Activated T-helper 2 cell treated with anti-CD3 and anti-CD28 coated beads, Interferon-gamma antibody, Interleukin-2, Interleukin-4, amounts not matched to agents 10 μg/mL and 5 μg/mL and 100 μg/mL, durations not matched to agents 14 hours and 24 hours and 36 hours (primary cell): ENCODE data around the gene PDK2. TPM values are rescaled to one million over a fixed set of nuclear protein-coding genes. Genes with fewer than 3 reads are reported as not detected.
A peak's percentile ranks its signal among the peaks of the same experiment; 100 is the strongest.

ENCODE experiments used
- DNase-seq: peaks from one replicate; pipeline ENCODE4 v3.0.0; 2021; ENCODE audit warnings: low spot score
- H3K27ac Mint-ChIP-seq: one replicate; pipeline ENCODE4 v1.8.0; 2021; ENCODE audit warnings: mixed read lengths
- H3K27me3 Mint-ChIP-seq: one replicate; pipeline ENCODE4 v1.8.0; 2021; ENCODE audit warnings: low read depth, mixed read lengths
- H3K36me3 Mint-ChIP-seq: one replicate; pipeline ENCODE4 v1.8.0; 2021; ENCODE audit warnings: low read depth, mixed read lengths
- H3K4me1 Mint-ChIP-seq: one replicate; pipeline ENCODE4 v1.8.0; 2021; ENCODE audit warnings: low read depth, mixed read lengths
- H3K4me3 Mint-ChIP-seq: one replicate; pipeline ENCODE4 v1.8.0; 2021; ENCODE audit warnings: low read depth, mild to moderate bottlenecking, moderate library complexity, mixed read lengths
- H3K9me3 Mint-ChIP-seq: one replicate; pipeline ENCODE4 v1.8.0; 2021; ENCODE audit warnings: mixed read lengths
- intact Hi-C: fragments of 100-400 bp; cut with micrococcal nuclease; formaldehyde crosslinking; loops from one replicate; pipeline ENCODE4 v1.15.1; 2023
- total RNA-seq: library from RNA; stranded (reverse); gene quantifications from 2 replicates; pipeline ENCODE4 v1.2.3, GENCODE V29; 2022

Gene PDK2
- total RNA-seq, result 11.0 and 12.1 TPM in 2 replicates

DNA sequence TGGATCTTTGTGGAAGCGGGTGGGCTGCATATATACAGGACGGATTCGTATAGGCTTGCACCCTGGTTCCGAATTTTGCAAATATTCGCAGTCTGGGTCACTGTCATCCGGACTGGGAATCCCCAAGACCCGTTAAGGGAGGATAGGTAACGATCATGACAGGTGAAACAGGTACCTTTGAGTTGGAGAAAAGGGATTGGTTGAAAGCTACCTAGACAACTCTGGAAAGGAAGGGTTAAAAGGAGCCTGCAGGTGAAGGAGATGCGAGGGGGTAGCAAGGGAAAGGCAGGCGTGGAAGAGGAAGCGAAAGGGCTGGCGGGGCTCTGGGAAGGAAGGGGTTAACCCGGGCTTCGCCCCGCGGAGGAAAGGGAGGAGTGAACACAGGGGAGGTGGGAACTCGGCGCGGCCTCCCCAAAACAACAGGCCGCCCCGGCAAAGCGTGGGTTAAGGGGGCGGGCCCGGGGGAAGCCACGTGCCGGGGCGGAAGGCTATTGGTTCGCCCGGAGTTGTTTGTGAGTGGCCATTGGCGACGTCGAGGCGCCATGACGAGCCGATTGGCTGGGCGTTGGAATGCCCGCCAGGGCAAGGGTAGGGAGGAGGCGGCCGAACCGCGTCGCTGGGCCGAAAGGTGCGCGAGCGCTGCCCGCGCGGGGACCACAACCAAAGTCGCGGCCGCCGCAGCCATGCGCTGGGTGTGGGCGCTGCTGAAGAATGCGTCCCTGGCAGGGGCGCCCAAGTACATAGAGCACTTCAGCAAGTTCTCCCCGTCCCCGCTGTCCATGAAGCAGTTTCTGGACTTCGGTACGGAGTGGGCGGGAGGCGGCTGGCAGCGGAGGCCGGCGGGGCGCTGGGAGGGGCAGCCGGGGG lies at the start of gene PDK2:
Gene PDK2, plus strand, starts transcription at position 599 of the 867 bp plus-strand sequence. Its CDS starts 85 bp downstream, at position 684.
- peak; percentile 95 for DNase-seq
- Mint-ChIP-seq H3K36me3 (no peaks in the 10 kb centered on the region), H3K4me3 (peak within 1 kb of the TSS; percentile 86), H3K9me3 (no peaks in the 10 kb centered on the region), H3K27ac (peak within 1 kb of the TSS; percentile 79), H3K4me1 (peaks cover 13% of the 10 kb centered on the region), H3K27me3 (no peaks in the 10 kb centered on the region)
- intact Hi-C loops, result loop anchor here (2.0 to 5.0 kb wide), 4 partner anchors 57 to 202 kb away; partner anchors contain the start of gene PPP1R9B

DNA sequence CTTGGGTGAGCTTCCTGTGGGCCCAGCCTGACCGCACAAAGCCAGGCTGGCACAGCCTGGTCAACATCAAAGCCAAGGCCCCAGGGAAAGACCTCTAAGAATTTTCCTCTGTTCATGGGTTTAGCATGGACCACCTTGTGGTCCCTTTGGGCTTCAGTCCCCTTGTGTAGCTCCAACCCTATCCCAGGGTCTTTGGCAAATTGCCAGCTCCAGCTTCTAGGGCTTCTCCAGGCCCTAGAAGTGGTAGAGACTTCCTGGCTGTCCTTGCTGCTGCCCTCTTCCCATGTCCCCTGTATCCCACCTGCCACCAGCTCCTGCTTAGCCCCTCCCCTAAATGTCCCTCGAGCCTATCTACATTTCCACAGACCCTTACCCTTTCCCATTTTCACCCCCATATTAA lies 49.0 kb upstream of the PDK2 start:
- H3K9me3 Mint-ChIP-seq, result no peaks in the 10 kb centered on the region
- H3K4me1 Mint-ChIP-seq, result peaks cover 15% of the 10 kb centered on the region
- peaks cover 2% of the 10 kb centered on the region for H3K27me3 Mint-ChIP-seq
- no peak for DNase-seq
- H3K27ac Mint-ChIP-seq, result no peak overlapping the region
- H3K4me3 Mint-ChIP-seq, result no peak overlapping the region
- H3K36me3 Mint-ChIP-seq, result no peaks in the 10 kb centered on the region
- intact Hi-C loops, result no loop called here

DNA sequence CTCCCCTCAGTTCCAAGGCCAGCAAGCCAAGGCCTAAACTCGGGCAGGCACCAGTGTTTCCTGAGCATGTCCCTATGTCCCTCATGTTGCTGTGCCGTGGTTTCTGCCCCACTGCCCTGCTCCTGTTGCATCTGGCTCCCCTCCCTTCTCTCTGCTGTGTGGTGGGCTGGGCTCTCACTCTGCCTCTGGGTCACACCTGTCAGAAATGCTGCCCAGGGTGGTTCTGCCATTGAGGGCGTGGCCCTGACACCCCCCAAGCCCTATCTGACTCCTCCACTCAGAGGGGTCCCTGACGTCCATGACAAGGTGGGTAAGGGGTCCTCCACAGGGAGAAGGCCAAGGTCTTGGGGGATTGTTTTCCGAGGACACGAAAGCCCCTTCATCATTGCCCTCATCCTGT lies 48.5 kb upstream of the PDK2 start:
- DNase-seq, result no peak
- no peak overlapping the region for H3K27ac Mint-ChIP-seq
- intact Hi-C loops, result no loop called here
- H3K4me1 Mint-ChIP-seq, result peaks cover 19% of the 10 kb centered on the region
- peaks cover 2% of the 10 kb centered on the region for H3K27me3 Mint-ChIP-seq
- H3K36me3 Mint-ChIP-seq, result no peaks in the 10 kb centered on the region
- no peak overlapping the region for H3K4me3 Mint-ChIP-seq
- H3K9me3 Mint-ChIP-seq, result no peaks in the 10 kb centered on the region

DNA sequence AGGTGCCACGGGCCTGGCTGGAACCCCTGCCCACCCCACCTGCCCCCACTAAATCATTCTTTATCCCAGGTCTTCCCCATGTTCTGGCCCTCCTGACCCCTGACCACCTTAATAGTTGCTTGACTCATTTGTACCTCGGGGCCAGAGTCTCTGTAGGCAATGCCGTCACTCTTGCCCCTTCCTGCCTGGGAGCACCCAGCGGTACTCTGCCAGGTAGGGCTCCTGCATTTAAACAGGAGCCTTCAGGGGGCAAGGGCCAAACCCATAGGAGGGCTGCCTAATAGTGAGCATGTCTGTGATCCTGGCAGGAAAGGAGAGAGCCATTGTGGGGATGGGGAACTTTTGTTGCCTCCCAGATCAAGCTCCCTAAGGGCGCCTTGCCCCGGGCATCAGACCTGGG lies 48.1 kb upstream of the PDK2 start:
- no peaks in the 10 kb centered on the region for H3K36me3 Mint-ChIP-seq
- no peak overlapping the region for H3K4me3 Mint-ChIP-seq
- peaks cover 2% of the 10 kb centered on the region for H3K27me3 Mint-ChIP-seq
- intact Hi-C loops, result no loop called here
- no peak for DNase-seq
- no peak overlapping the region for H3K27ac Mint-ChIP-seq
- H3K4me1 Mint-ChIP-seq, result peaks cover 22% of the 10 kb centered on the region
- H3K9me3 Mint-ChIP-seq, result no peaks in the 10 kb centered on the region

DNA sequence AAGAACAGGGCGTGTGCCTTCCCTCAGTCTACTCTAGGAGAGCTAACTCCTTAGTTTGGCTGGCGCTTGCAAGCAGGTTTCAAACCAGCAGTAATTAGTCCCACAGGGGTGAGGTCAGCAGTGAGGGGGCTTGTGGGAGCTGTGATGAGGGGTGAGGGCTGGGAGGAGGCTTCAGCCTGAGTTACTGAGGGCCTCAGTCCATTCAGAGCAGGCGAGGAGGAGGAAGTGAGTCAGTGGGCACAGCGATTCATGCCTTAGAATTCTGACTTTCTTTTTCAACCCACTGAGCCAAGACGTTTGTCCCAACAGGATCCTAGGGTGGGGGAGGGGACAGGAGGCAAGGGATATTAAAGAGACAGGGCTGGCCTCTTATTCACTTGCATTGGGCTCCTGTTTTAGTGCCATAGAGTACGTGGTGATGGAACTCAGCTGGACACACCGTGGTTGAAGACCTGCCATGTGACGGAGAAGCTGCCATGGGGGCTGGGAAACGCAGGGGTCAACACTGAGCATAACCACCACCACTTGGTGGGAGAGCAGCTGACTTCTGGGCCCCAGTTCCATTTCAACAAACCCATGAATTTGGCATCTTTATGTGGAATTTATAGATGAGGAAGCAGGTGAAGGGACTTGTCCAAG lies 47.5 kb upstream of the PDK2 start:
- Mint-ChIP-seq H3K27me3 (peaks cover 2% of the 10 kb centered on the region), H3K4me3 (no peak overlapping the region), H3K27ac (no peak overlapping the region), H3K9me3 (no peaks in the 10 kb centered on the region), H3K36me3 (no peaks in the 10 kb centered on the region), H3K4me1 (peaks cover 24% of the 10 kb centered on the region)
- no peak for DNase-seq
- intact Hi-C loops, result no loop called here

DNA sequence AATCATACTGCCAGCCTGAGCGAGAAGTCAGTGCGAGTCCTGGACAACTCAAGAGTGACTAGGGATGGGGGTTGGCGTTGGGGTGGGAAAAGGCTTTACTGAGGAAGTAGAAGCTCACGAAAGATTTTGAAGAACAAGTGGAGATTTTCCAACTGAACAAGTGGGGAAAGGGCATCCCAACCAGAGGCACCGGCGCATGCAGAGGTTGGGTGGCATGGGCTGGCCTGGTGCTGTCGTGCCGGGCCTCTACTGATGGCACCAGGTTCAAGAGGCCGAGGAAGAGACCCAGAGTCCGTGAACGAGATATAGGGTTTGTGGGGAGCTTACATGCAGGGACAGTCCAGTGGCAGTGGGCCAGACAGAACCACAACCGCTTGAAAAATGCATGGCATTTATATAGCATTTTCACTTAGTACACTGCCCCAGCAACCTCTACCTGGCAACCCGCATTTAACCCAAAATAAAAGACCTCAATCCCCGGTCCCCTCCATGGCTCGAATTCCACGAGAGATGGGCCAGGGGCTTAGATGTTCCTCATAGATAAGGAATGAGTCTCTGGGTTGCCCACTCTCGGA lies 46.9 kb upstream of the PDK2 start:
- peaks cover 2% of the 10 kb centered on the region for H3K27me3 Mint-ChIP-seq
- no peak for DNase-seq
- H3K36me3 Mint-ChIP-seq, result no peaks in the 10 kb centered on the region
- no peaks in the 10 kb centered on the region for H3K9me3 Mint-ChIP-seq
- no peak overlapping the region for H3K27ac Mint-ChIP-seq
- H3K4me3 Mint-ChIP-seq, result no peak overlapping the region
- intact Hi-C loops, result no loop called here
- H3K4me1 Mint-ChIP-seq, result peaks cover 24% of the 10 kb centered on the region

DNA sequence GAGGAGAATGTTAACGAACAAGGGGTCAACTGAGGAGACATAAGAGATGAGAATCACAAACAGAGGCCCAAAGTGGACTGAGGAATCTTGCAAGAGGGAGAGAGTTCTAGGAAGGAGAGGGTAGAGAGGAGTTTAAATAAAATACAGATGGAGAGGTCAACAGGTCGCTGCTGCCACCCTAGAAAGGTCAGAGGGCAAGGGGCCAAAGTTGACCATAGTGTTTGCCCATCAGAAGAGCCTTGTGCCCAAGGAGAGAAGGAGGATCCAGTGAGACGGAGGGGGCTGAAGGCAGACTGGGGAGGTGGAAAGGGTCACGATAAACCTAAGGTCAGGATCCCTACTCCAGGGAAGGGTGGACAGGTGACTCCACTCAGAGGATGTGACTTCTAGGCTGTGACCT lies 46.2 kb upstream of the PDK2 start:
- DNase-seq, result no peak
- H3K4me1 Mint-ChIP-seq, result peaks cover 24% of the 10 kb centered on the region
- H3K9me3 Mint-ChIP-seq, result no peaks in the 10 kb centered on the region
- H3K4me3 Mint-ChIP-seq, result no peak overlapping the region
- no peak overlapping the region for H3K27ac Mint-ChIP-seq
- no peaks in the 10 kb centered on the region for H3K36me3 Mint-ChIP-seq
- intact Hi-C loops, result no loop called here
- H3K27me3 Mint-ChIP-seq, result peaks cover 2% of the 10 kb centered on the region

DNA sequence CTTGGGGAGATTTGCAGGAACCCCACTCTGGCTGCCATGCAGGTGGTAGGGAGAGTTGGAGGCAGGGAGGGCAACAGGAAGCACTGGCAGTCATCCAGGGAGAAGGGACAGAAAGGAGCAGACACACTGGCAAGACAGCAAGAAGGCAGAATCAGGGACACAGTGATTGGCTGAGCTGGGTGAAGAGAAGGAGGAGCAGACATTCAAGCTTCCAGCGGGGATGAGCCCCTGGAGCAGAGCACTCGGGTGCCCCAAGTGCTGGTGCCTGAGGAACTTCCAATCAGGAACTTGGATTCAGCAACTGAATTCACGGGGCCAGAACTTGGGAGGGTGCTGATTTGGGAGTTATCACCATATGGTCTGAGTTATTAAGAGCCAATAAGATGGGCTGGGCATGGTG lies 45.5 kb upstream of the PDK2 start:
- H3K27ac Mint-ChIP-seq, result no peak overlapping the region
- DNase-seq, result no peak
- no peak overlapping the region for H3K4me3 Mint-ChIP-seq
- no peaks in the 10 kb centered on the region for H3K36me3 Mint-ChIP-seq
- no peaks in the 10 kb centered on the region for H3K27me3 Mint-ChIP-seq
- peaks cover 24% of the 10 kb centered on the region for H3K4me1 Mint-ChIP-seq
- H3K9me3 Mint-ChIP-seq, result no peaks in the 10 kb centered on the region
- intact Hi-C loops, result no loop called here

DNA sequence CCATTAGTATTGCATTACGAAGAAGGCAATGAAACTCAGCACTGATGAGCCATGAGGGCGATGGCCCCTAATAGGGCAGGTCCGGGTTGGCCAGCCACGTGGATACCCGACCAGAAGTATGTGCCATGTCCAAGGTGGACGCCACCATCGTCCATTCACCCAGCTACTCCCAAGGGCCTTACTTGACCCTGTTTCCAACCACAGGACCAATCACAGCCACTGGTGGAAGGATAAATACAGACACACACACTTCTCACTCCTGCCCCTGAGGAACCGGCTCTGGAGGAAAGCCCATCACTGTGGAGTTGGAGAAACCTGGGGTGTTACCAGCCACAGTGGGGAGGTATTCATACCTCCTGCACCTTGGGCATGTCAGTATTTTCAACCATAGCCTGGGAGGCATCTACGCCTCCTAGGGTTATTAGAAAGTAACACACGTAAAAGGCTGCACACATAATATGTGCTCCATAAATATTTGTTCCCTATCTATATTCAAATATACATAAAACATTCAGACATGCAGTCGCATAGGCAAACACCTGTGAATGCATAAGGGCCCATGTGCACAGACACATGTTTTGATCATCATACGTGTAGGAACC lies 44.6 kb upstream of the PDK2 start:
- Mint-ChIP-seq H3K4me1 (peaks cover 29% of the 10 kb centered on the region), H3K4me3 (no peak overlapping the region), H3K36me3 (no peaks in the 10 kb centered on the region), H3K27ac (no peak overlapping the region), H3K9me3 (no peaks in the 10 kb centered on the region), H3K27me3 (peaks cover 3% of the 10 kb centered on the region)
- no peak for DNase-seq
- intact Hi-C loops, result no loop called here

DNA sequence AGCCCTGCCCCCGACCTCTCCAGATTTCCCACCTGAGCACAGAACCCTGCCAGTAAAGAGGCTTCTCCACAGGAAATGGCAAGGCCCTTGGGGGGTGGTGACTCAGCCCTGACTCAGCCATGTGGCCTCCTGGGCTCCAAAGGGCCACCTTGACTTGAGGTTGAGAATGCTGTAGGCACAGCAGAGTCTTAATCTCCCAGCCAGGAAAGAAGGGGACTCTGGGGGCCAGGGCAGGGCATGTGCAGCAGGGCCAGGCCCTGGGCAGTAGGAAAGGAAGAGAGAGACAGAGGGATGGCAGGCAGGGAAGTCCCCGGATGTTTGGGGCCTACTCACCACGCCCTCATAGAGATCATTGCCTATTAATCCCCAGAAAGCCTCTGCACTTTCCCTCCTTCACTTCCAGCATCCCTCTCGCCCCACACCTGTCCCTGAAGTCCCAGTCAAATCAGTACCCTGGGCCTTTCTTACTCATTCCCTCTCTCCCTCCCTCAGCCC lies 44.0 kb upstream of the PDK2 start:
- Mint-ChIP-seq H3K27me3 (peaks cover 3% of the 10 kb centered on the region), H3K9me3 (no peaks in the 10 kb centered on the region), H3K4me3 (no peak overlapping the region), H3K36me3 (no peaks in the 10 kb centered on the region), H3K27ac (peak overlapping the region; percentile 84), H3K4me1 (peaks cover 29% of the 10 kb centered on the region)
- intact Hi-C loops, result no loop called here
- peak; percentile 25 for DNase-seq

DNA sequence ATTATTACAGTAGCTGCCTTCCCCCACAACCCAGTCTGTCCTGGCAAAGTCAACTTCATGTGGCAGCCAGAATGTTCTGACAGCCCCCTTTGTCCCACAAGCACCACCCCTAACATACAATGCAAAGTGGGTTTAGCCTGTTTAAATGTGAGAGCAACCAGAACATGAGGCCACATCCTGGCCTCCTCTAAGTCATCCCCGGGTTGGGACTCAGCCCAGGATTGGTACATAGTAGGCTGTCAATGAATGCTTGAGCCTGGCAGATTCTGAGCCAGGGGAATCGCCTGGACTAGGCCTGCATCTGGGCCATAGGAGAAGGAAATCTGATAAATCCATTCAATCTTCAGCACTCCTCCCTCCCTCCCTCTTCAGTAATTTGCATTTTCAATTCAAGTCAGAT lies 43.5 kb upstream of the PDK2 start:
- Mint-ChIP-seq H3K9me3 (no peaks in the 10 kb centered on the region), H3K4me1 (peaks cover 31% of the 10 kb centered on the region), H3K27ac (peak overlapping the region; percentile 84), H3K36me3 (no peaks in the 10 kb centered on the region), H3K4me3 (no peak overlapping the region), H3K27me3 (peaks cover 3% of the 10 kb centered on the region)
- intact Hi-C loops, result no loop called here
- no peak for DNase-seq

DNA sequence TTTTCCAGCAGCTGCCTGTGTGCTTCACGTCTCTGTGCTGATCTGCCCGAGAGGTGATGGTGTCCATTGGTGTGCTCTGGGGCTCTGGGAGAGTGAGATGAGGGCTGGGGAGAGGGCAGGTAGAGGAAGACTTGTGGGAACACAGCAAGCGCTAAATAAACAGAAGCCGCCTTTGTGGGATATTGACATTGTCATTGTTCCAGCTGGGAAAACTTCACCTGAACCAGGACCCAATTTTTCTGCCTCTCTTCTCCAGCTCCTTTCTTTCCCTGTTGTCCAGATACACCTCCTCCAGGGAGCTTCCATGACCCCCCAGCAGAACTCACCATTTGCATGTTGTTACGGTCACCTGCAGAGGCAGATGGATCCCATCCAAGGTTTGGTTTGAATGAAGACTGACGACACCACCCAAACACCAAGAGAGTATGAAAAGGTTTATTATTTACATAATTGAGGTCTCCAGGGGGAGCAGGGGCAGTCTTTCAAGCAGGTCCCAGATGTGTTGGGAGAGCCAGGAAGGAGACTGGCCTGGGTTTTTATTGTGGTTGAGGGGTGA lies 42.8 kb upstream of the PDK2 start:
- Mint-ChIP-seq H3K27me3 (peaks cover 3% of the 10 kb centered on the region), H3K9me3 (no peaks in the 10 kb centered on the region), H3K36me3 (no peaks in the 10 kb centered on the region), H3K27ac (no peak overlapping the region), H3K4me1 (peaks cover 38% of the 10 kb centered on the region), H3K4me3 (no peak overlapping the region)
- no peak for DNase-seq
- intact Hi-C loops, result no loop called here
